Heart right ventricle (tissue), 16 donors: ENCODE data around the gene MT1M. TPM values are rescaled to one million over a fixed set of nuclear protein-coding genes. Genes with fewer than 3 reads are reported as not detected.
"Not testable (repeated sequence)": the region's sequence is repeated elsewhere in the genome, so short reads cannot be mapped to it uniquely, and the experiment has no call there.

ENCODE experiments used
- ATAC-seq, 8 donors: fragments of 200-7000 bp; cut with Tn5 transposase; one replicate each; pipeline ENCODE4 v1.9.1; 2020; ENCODE audit warnings: mild to moderate bottlenecking in 8 of 8, moderate library complexity in 8 of 8, moderate number of reproducible peaks in 1 of 8
- DNase-seq, 2 donors: peaks; one replicate each; pipeline ENCODE4 v3.0.0-alpha.2; 2020
- H3K27ac ChIP-seq, 10 donors: fragments of 200-600 bp; sonication (generic) in 2 of 10; one replicate each; pipeline versions ENCODE4 v1.5.0 to v1.8.0; 2020 to 2022; ENCODE audit warnings: mild to moderate bottlenecking in 3 of 10
- H3K27me3 ChIP-seq, 7 donors: fragments of 200-600 bp; one replicate each; pipeline ENCODE4 v1.8.0; 2021 to 2022; ENCODE audit warnings: mild to moderate bottlenecking in 2 of 7
- H3K36me3 ChIP-seq, 9 donors: fragments of 200-600 bp; sonication (generic) in 1 of 9; one replicate each; pipeline versions ENCODE4 v1.5.0 to v1.8.0; 2020 to 2022; ENCODE audit warnings: mild to moderate bottlenecking in 2 of 9
- H3K4me1 ChIP-seq, 9 donors: fragments of 200-600 bp; sonication (generic) in 1 of 9; one replicate each; pipeline versions ENCODE4 v1.5.0 to v1.8.0; 2020 to 2022; ENCODE audit warnings: mild to moderate bottlenecking in 4 of 9
- H3K4me3 ChIP-seq, 10 donors: fragments of 200-600 bp; sonication (generic) in 2 of 10; one replicate each; pipeline versions ENCODE4 v1.5.0 to v1.8.0; 2020 to 2022; ENCODE audit warnings: mild to moderate bottlenecking in 7 of 10, moderate library complexity in 2 of 10
- H3K9me3 ChIP-seq, 11 donors: fragments of 200-600 bp in 10 of 11; sonication (generic) in 2 of 11; one replicate each; pipeline versions ENCODE4 v1.5.0 to v1.8.0; 2013 to 2022; ENCODE audit warnings: mild to moderate bottlenecking in 2 of 11, control low read depth in 1 of 11, moderate library complexity in 1 of 11
- CTCF ChIP-seq, 9 donors: fragments of 200-600 bp; sonication (generic) in 2 of 9; IDR thresholded peaks; one replicate each; pipeline versions ENCODE4 v1.5.0 to v1.8.0; 2021 to 2022; ENCODE audit warnings: antibody characterized with exemption in 9 of 9, mild to moderate bottlenecking in 5 of 9, moderate library complexity in 1 of 9
- WGBS, 2 donors: extraction: QIAGEN DNeasy Blood & Tissue Kit; methylation state at CpG; one replicate each; pipeline ENCODE4 v1.1.7; 2013; ENCODE audit warnings: inconsistent platforms in 1 of 2; 5-methylcytosine and 5-hydroxymethylcytosine counted together
- intact Hi-C, 10 donors: fragments of 100-400 bp; cut with DNase I; formaldehyde crosslinking; loops; one replicate each; pipeline versions ENCODE4 v1.11.1 to v1.14.2; 2022
- polyA plus RNA-seq, 2 donors: library from polyadenylated mRNA; stranded (reverse); fragments of 200-250 nt; gene quantifications; one replicate each; pipeline ENCODE4 v1.2.3, GENCODE V29; 2013
- total RNA-seq, 10 donors: library from RNA; stranded (reverse); fragmentation: NEBNext Ultra II Directional in 3 of 10; extraction: Animal tissue kit (Norgen Biotek cat#: 25700) in 3 of 10; gene quantifications; one replicate each; pipeline versions ENCODE4 v1.2.1 to v1.2.4, GENCODE V29; 2021 to 2023
- donor health status: Arrhythmogenic right ventricular cardiomyopathy.
- donor health status: ischemic (EF 13 %, LVEDD 7.1; RV severe dilation, severe dysfunction).
- donor health status: healthy with polysubstance abuse.
- donor health status: DM: no; HTN: yes; CAD: no.
- donor health status: DM: no; HTN: no; CAD: no.
- donor health status: ischemic (EF 25% LVEDD 6.9; RV normal size, moderate dysfunction).
- donor health status: ischemic (EF 25% LVEDD 5.7; RV mildly dilated, moderate dysfunction).
- donor health status: healthy.
- donor health status: DM: yes; HTN: yes; CAD: no.
- donor health status: Ischemic cardiomyopathy.
- donor health status: ischemic (EF 35%, LVEDD 5.7; RV mildly dilated, moderate dysfunction).
- donor health status: nonischemic (EF 11% LVEDD 7.7; RV severe dilation, severe dysfunction).
- donor health status: DM: yes; HTN: yes; CAD: no.
- donor health status: PGD.
- donor health status: ischemic (EF 29% LVEDD 5.4; RV normal size, mild dysfunction).
- donor health status: nonischemic (EF 23%, LVEDD 6.1; RV moderate dilation, normal function).

Gene MT1M
- total and polyA plus RNA-seq, 12 donors, result 0.75 to 25.4 (median 2.9) TPM

GRCh38 chr16:56616608-56617211, 15.7 kb upstream of the MT1M start:
- Histone ChIP-seq H3K36me3 (no peaks in the 10 kb centered on the region), H3K4me3 (peak overlapping the region in 9 of 10 donors; percentile 37 to 71 (median 53)), H3K27ac (peak overlapping the region; percentile 6 to 83 (median 78)), H3K9me3 (no peaks in the 10 kb centered on the region), H3K27me3 (peaks cover 0 to 25% (median 0%) of the 10 kb centered on the region in 7 donors), H3K4me1 (peaks cover 7 to 38% (median 28%) of the 10 kb centered on the region in 9 donors)
- ATAC-seq (peak in 4 of 8 donors; percentile 4 to 48 (median 12)), DNase-seq (no peak)
- TF ChIP-seq CTCF (IDR thresholded peaks at IDR 0.05), result no peak
- intact Hi-C loops, result no loop called here
- 47 to 49% methylated on average over 23 of the region's 23 CpGs for WGBS, 2 donors

- TF ChIP-seq CTCF (IDR thresholded peaks at IDR 0.05), result no peak
- Histone ChIP-seq H3K4me1 (peaks cover 7 to 32% (median 21%) of the 10 kb centered on the region in 9 donors), H3K4me3 (peak overlapping the region in 9 of 10 donors; percentile 37 to 71 (median 53)), H3K27me3 (peaks cover 0 to 25% (median 0%) of the 10 kb centered on the region in 7 donors), H3K27ac (peak overlapping the region; percentile 21 to 83 (median 78)), H3K36me3 (no peaks in the 10 kb centered on the region), H3K9me3 (no peaks in the 10 kb centered on the region)
- intact Hi-C loops, result no loop called here
- DNase-seq (peak; percentile 83 to 87), ATAC-seq (peak; percentile 92 to 98 (median 95))
- 2% methylated on average over 37 to 41 of the region's 41 CpGs for WGBS, 2 donors
Observed at GRCh38 chr16:56617212-56618085, 15.0 kb upstream of the MT1M start.

GRCh38 chr16:56618138-56618537, 14.3 kb upstream of the MT1M start:
- Histone ChIP-seq H3K27me3 (peaks cover 0 to 25% (median 0%) of the 10 kb centered on the region in 7 donors), H3K4me3 (peak overlapping the region in 6 of 10 donors; percentile 44 to 71 (median 54)), H3K27ac (peak overlapping the region in 5 of 10 donors; percentile 64 to 82 (median 79)), H3K4me1 (peaks cover 7 to 32% (median 20%) of the 10 kb centered on the region in 9 donors), H3K9me3 (no peaks in the 10 kb centered on the region), H3K36me3 (no peaks in the 10 kb centered on the region)
- no peak for TF ChIP-seq CTCF (IDR thresholded peaks at IDR 0.05)
- DNase-seq, result no peak
- WGBS, 2 donors, result 76 to 79% methylated on average over 6 of the region's 6 CpGs
- intact Hi-C loops, result no loop called here
- ATAC-seq, result no peak

GRCh38 chr16:56620339-56620897, 12.0 kb upstream of the MT1M start:
- Histone ChIP-seq H3K4me3 (no peak overlapping the region), H3K27me3 (peaks cover 0 to 25% (median 0%) of the 10 kb centered on the region in 7 donors), H3K27ac (no peak overlapping the region), H3K9me3 (no peaks in the 10 kb centered on the region), H3K4me1 (peaks cover 7 to 39% (median 21%) of the 10 kb centered on the region in 9 donors), H3K36me3 (no peaks in the 10 kb centered on the region)
- no peak for DNase-seq
- intact Hi-C loops, result no loop called here
- ATAC-seq, result no peak
- WGBS, 2 donors, result 74 to 87% methylated on average over 8 of the region's 8 CpGs
- TF ChIP-seq CTCF (IDR thresholded peaks at IDR 0.05), result no peak

GRCh38 chr16:56621665-56622445, 10.6 kb upstream of the MT1M start:
- peak overlapping the region in 4 of 10 donors; percentile 0 to 36 (median 26) for H3K27ac ChIP-seq
- H3K4me3 ChIP-seq, intact Hi-C loops, H3K36me3 ChIP-seq, H3K9me3 ChIP-seq, DNase-seq, ATAC-seq: not testable (repeated sequence)
- peaks cover 0 to 26% (median 0%) of the 10 kb centered on the region in 7 donors for H3K27me3 ChIP-seq
- H3K4me1 ChIP-seq, result peaks cover 5 to 48% (median 23%) of the 10 kb centered on the region in 9 donors
- 72 to 78% methylated on average over 4 of the region's 4 CpGs for WGBS, 2 donors

- ATAC-seq, H3K27ac ChIP-seq, H3K4me3 ChIP-seq, H3K9me3 ChIP-seq, intact Hi-C loops, DNase-seq, H3K36me3 ChIP-seq: not testable (repeated sequence)
- H3K27me3 ChIP-seq, result peaks cover 0 to 14% (median 0%) of the 10 kb centered on the region in 7 donors
- 90 to 92% methylated on average over 5 of the region's 5 CpGs for WGBS, 2 donors
- H3K4me1 ChIP-seq, result peaks cover 0 to 39% (median 20%) of the 10 kb centered on the region in 9 donors
Observed at GRCh38 chr16:56623184-56623583, 9.3 kb upstream of the MT1M start.
